ENCODE results near the gene HBE1.

GRCh38 chr11:5240056-5240455 is 29.7 kb downstream of the HBE1 start:
- TF ChIP-seq, protein P1, sequence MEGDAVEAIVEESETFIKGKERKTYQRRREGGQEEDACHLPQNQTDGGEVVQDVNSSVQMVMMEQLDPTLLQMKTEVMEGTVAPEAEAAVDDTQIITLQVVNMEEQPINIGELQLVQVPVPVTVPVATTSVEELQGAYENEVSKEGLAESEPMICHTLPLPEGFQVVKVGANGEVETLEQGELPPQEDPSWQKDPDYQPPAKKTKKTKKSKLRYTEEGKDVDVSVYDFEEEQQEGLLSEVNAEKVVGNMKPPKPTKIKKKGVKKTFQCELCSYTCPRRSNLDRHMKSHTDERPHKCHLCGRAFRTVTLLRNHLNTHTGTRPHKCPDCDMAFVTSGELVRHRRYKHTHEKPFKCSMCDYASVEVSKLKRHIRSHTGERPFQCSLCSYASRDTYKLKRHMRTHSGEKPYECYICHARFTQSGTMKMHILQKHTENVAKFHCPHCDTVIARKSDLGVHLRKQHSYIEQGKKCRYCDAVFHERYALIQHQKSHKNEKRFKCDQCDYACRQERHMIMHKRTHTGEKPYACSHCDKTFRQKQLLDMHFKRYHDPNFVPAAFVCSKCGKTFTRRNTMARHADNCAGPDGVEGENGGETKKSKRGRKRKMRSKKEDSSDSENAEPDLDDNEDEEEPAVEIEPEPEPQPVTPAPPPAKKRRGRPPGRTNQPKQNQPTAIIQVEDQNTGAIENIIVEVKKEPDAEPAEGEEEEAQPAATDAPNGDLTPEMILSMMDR (IDR thresholded peaks at IDR 0.05), result no peak
- TF ChIP-seq EP300 (IDR thresholded peaks at IDR 0.05) (no peak), POLR2AphosphoS5 (IDR thresholded peaks at IDR 0.05) (no peak)
